Astrocyte (in vitro differentiated cells and primary cell): Measurements from ENCODE around the gene TNFSF11. TPM values are rescaled to one million over a fixed set of nuclear protein-coding genes. Genes with fewer than 3 reads are reported as not detected.

Experiments used
- DNase-seq: peaks from one replicate; pipeline ENCODE4 v3.0.0-alpha.2; 2010; ENCODE audit warnings: low read depth
- FAIRE-seq: peaks from 2 replicates; lab custom pipeline; 2011; peaks lifted over from hg19 to GRCh38; lab: Jason Lieb, UNC
- H2AFZ ChIP-seq: 2 replicates; pipeline ENCODE4 v1.6.0; 2012; ENCODE audit warnings: low read depth, low read length, inconsistent platforms
- H3K27ac ChIP-seq: 2 replicates; pipeline ENCODE4 v1.5.1; 2011; ENCODE audit warnings: low read depth, low read length, inconsistent platforms
- H3K27me3 ChIP-seq: 2 replicates; pipeline ENCODE4 v1.6.0; 2011; ENCODE audit warnings: low read length, inconsistent platforms; ENCODE audit not compliant: insufficient read depth
- H3K36me3 ChIP-seq: 2 replicates; pipeline ENCODE4 v1.5.1; 2011; ENCODE audit warnings: low read length, inconsistent platforms; ENCODE audit not compliant: insufficient read depth
- H3K4me1 ChIP-seq: 2 replicates; pipeline ENCODE4 v1.5.1; 2011; ENCODE audit warnings: low read length, inconsistent platforms; ENCODE audit not compliant: insufficient read depth
- H3K4me2 ChIP-seq: 2 replicates; pipeline ENCODE4 v1.6.0; 2012; ENCODE audit warnings: low read length, inconsistent platforms
- H3K4me3 ChIP-seq: 2 replicates; pipeline ENCODE4 v1.5.1; 2011; ENCODE audit warnings: low read depth, mild to moderate bottlenecking, low read length, inconsistent platforms; ENCODE audit not compliant: insufficient read depth
- H3K79me2 ChIP-seq: 2 replicates; pipeline ENCODE4 v1.6.0; 2012; ENCODE audit warnings: mild to moderate bottlenecking, low read length, inconsistent platforms; ENCODE audit not compliant: insufficient read depth
- H3K9ac ChIP-seq: 2 replicates; pipeline ENCODE4 v1.6.0; 2012; ENCODE audit warnings: mild to moderate bottlenecking, low read length, inconsistent platforms
- H3K9me3 ChIP-seq: 2 replicates; pipeline ENCODE4 v1.5.1; 2012; ENCODE audit warnings: low read depth, mild to moderate bottlenecking, low read length, inconsistent platforms; ENCODE audit not compliant: insufficient read depth
- H4K20me1 ChIP-seq: 2 replicates; pipeline ENCODE4 v1.6.0; 2012; ENCODE audit warnings: low read length, inconsistent platforms; ENCODE audit not compliant: insufficient read depth
- H3K27ac Mint-ChIP-seq: one replicate; pipeline ENCODE4 v1.8.0; 2021; ENCODE audit warnings: mild to moderate bottlenecking, mixed read lengths; ENCODE audit not compliant: unreplicated experiment
- H3K27me3 Mint-ChIP-seq: one replicate; pipeline ENCODE4 v1.8.0; 2021; ENCODE audit warnings: low read depth, mixed read lengths; ENCODE audit not compliant: unreplicated experiment
- H3K36me3 Mint-ChIP-seq: one replicate; pipeline ENCODE4 v1.8.0; 2021; ENCODE audit warnings: low read depth, mixed read lengths; ENCODE audit not compliant: unreplicated experiment
- H3K4me1 Mint-ChIP-seq: one replicate; pipeline ENCODE4 v1.8.0; 2021; ENCODE audit warnings: low read depth, mixed read lengths; ENCODE audit not compliant: unreplicated experiment
- H3K4me3 Mint-ChIP-seq: one replicate; pipeline ENCODE4 v1.8.0; 2021; ENCODE audit warnings: mild to moderate bottlenecking, moderate library complexity, mixed read lengths; ENCODE audit not compliant: unreplicated experiment
- H3K9me3 Mint-ChIP-seq: one replicate; pipeline ENCODE4 v1.8.0; 2021; ENCODE audit warnings: mild to moderate bottlenecking, mixed read lengths; ENCODE audit not compliant: unreplicated experiment
- CTCF ChIP-seq: IDR thresholded peaks from 2 replicates; pipeline ENCODE4 v1.5.1; 2011; ENCODE audit warnings: low read depth, mild to moderate bottlenecking, inconsistent platforms, low read length, moderate library complexity; ENCODE audit not compliant: insufficient read depth
- EZH2 ChIP-seq: IDR thresholded peaks from 2 replicates; pipeline ENCODE4 v1.6.1; 2012; ENCODE audit warnings: mild to moderate bottlenecking, low read length, inconsistent platforms; ENCODE audit not compliant: insufficient read depth
- total RNA-seq: library from RNA; stranded (reverse); gene quantifications from 2 replicates; pipeline ENCODE4 v1.2.1, GENCODE V29; 2021

TNFSF11 gene
- total RNA-seq, 1 donor from 2014 or later, result not detected

GRCh38 chr13:42592915-42593900 is 19.3 kb downstream of the TNFSF11 start:
- Histone ChIP-seq H3K4me2 (no peak overlapping the region), H3K9me3 (no peaks in the 10 kb centered on the region), H3K36me3 (no peaks in the 10 kb centered on the region), H4K20me1 (no peaks in the 10 kb centered on the region), H3K9ac (no peak overlapping the region), H3K79me2 (no peaks in the 10 kb centered on the region), H3K27ac (no peak overlapping the region), H3K27me3 (peaks cover 31% of the 10 kb centered on the region), H3K4me1 (no peaks in the 10 kb centered on the region), H3K4me3 (no peak overlapping the region), H2AFZ (no peak overlapping the region)
- DNase-seq (no peak), FAIRE-seq (no peak)
- Mint-ChIP-seq H3K4me3 (no peak overlapping the region), H3K9me3 (no peaks in the 10 kb centered on the region), H3K27me3 (peaks cover 25% of the 10 kb centered on the region), H3K27ac (no peak overlapping the region), H3K4me1 (no peaks in the 10 kb centered on the region), H3K36me3 (peaks cover 1% of the 10 kb centered on the region)
- TF ChIP-seq CTCF, result no peak
- TF ChIP-seq EZH2, result no peak

GRCh38 chr13:42594481-42595252 is 20.7 kb downstream of the TNFSF11 start:
- TF ChIP-seq CTCF (peak; percentile 94), EZH2 (no peak)
- Mint-ChIP-seq H3K4me1 (no peaks in the 10 kb centered on the region), H3K9me3 (no peaks in the 10 kb centered on the region), H3K27ac (no peak overlapping the region), H3K27me3 (peaks cover 17% of the 10 kb centered on the region), H3K4me3 (no peak overlapping the region), H3K36me3 (no peaks in the 10 kb centered on the region)
- Histone ChIP-seq H3K27ac (no peak overlapping the region), H3K4me3 (no peak overlapping the region), H3K36me3 (no peaks in the 10 kb centered on the region), H3K27me3 (peaks cover 30% of the 10 kb centered on the region), H3K79me2 (no peaks in the 10 kb centered on the region), H3K9me3 (no peaks in the 10 kb centered on the region), H3K4me2 (no peak overlapping the region), H3K9ac (no peak overlapping the region), H2AFZ (no peak overlapping the region), H3K4me1 (no peaks in the 10 kb centered on the region), H4K20me1 (no peaks in the 10 kb centered on the region)
- DNase-seq, result peak; percentile 10
- peak; percentile 87 for FAIRE-seq
